ENCODE measurements around the gene ADCY9.

DNA sequence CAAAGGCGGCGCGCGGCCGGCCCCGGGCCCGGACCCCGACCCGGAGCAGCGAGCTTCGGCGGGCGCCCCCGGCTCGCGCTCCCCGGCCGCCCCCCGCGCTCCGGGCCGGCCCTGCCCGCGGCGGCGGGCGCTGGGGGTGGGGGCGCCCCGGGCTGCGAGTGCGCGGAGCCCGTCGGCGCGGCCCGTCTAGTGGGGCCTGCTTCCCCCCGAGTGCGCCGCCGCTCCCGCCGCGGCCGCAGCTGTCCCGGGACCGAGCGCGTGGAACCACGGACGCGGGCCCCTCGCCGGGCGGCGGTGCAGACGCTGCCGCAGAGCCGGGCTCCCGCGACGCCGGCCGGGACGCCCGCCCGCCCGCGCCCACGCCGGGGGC, 308 bp downstream of the ADCY9 start:
- TF ChIP-seq, protein P1, sequence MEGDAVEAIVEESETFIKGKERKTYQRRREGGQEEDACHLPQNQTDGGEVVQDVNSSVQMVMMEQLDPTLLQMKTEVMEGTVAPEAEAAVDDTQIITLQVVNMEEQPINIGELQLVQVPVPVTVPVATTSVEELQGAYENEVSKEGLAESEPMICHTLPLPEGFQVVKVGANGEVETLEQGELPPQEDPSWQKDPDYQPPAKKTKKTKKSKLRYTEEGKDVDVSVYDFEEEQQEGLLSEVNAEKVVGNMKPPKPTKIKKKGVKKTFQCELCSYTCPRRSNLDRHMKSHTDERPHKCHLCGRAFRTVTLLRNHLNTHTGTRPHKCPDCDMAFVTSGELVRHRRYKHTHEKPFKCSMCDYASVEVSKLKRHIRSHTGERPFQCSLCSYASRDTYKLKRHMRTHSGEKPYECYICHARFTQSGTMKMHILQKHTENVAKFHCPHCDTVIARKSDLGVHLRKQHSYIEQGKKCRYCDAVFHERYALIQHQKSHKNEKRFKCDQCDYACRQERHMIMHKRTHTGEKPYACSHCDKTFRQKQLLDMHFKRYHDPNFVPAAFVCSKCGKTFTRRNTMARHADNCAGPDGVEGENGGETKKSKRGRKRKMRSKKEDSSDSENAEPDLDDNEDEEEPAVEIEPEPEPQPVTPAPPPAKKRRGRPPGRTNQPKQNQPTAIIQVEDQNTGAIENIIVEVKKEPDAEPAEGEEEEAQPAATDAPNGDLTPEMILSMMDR (IDR thresholded peaks at IDR 0.05): no peak
- TF ChIP-seq POLR2A (IDR thresholded peaks at IDR 0.05): no peak

Measured in esophagus squamous epithelium (tissue), 4 donors.